Neural cell (in vitro differentiated cells): ENCODE measurements around the gene KLF14. TPM values are rescaled to one million over a fixed set of nuclear protein-coding genes. Genes with fewer than 3 reads are reported as not detected.

ENCODE experiments used
- H2AFZ ChIP-seq: fragments of 200-600, 300-800 bp; sonication (generic), shearing (Covaris generic); 2 replicates; pipeline ENCODE4 v1.6.0; 2014; ENCODE audit warnings: low read depth, mild to moderate bottlenecking, antibody characterized with exemption, low read length, moderate library complexity
- H3F3A ChIP-seq: fragments of 200-600 bp; shearing (Covaris generic); 2 replicates; pipeline ENCODE4 v1.6.1; 2016; ENCODE audit warnings: mild to moderate bottlenecking, moderate library complexity, mixed read lengths, antibody characterized with exemption, low read length; ENCODE audit not compliant: insufficient read depth, poor library complexity, severe bottlenecking
- H3K27ac ChIP-seq: fragments of 200-600, 300-800 bp; sonication (generic), shearing (Covaris generic); 2 replicates; pipeline ENCODE4 v1.5.1; 2014; ENCODE audit warnings: mild to moderate bottlenecking, low read length, moderate library complexity
- H3K27me3 ChIP-seq: fragments of 300-800, 200-600 bp; sonication (generic), shearing (Covaris generic); 2 replicates; pipeline ENCODE4 v1.6.0; 2014; ENCODE audit warnings: mild to moderate bottlenecking, low read depth, low read length, moderate library complexity; ENCODE audit not compliant: insufficient read depth
- H3K36me3 ChIP-seq: fragments of 300-800, 200-600 bp; sonication (generic), shearing (Covaris generic); 2 replicates; pipeline ENCODE4 v1.5.1; 2014; ENCODE audit warnings: mild to moderate bottlenecking, antibody characterized with exemption, low read length, moderate library complexity; ENCODE audit not compliant: insufficient read depth
- H3K4me2 ChIP-seq: fragments of 300-800, 200-600 bp; sonication (generic), shearing (Covaris generic); 2 replicates; pipeline ENCODE4 v1.6.0; 2014; ENCODE audit warnings: mild to moderate bottlenecking, low read length
- H3K4me3 ChIP-seq: fragments of 300-800, 200-600 bp; sonication (generic), shearing (Covaris generic); 2 replicates; pipeline ENCODE4 v1.5.1; 2014; ENCODE audit warnings: mild to moderate bottlenecking, low read length, moderate library complexity
- H3K79me2 ChIP-seq: fragments of 200-600 bp; shearing (Covaris generic); replicated peaks from 2 replicates; pipeline ENCODE4 v1.6.0; 2014; ENCODE audit warnings: mild to moderate bottlenecking, low read length, moderate library complexity; ENCODE audit not compliant: insufficient read depth
- H3K9ac ChIP-seq: fragments of 300-800, 200-600 bp; sonication (generic), shearing (Covaris generic); 2 replicates; pipeline ENCODE4 v1.6.1; 2016; ENCODE audit warnings: mild to moderate bottlenecking, low read length, mixed read lengths
- H3K9me2 ChIP-seq: fragments of 200-600 bp; shearing (Covaris generic); 2 replicates; pipeline ENCODE4 v1.6.1; 2016; ENCODE audit warnings: mild to moderate bottlenecking, low read length, mixed read lengths; ENCODE audit not compliant: insufficient read depth
- H3K9me3 ChIP-seq: fragments of 200-600, 300-800 bp; sonication (generic), shearing (Covaris generic); 2 replicates; pipeline ENCODE4 v1.6.1; 2016; ENCODE audit warnings: mild to moderate bottlenecking, mixed run types, low read length, moderate library complexity, mixed read lengths
- H4K20me1 ChIP-seq: fragments of 200-600 bp; shearing (Covaris generic); 2 replicates; pipeline ENCODE4 v1.6.1; 2016; ENCODE audit warnings: mild to moderate bottlenecking, mixed run types; ENCODE audit not compliant: insufficient read depth
- EP300 ChIP-seq: fragments of 450-650 bp; conservative IDR thresholded peaks from 2 replicates; pipeline ENCODE4 v1.6.1; 2014; ENCODE audit warnings: antibody characterized with exemption, mild to moderate bottlenecking, moderate library complexity; ENCODE audit not compliant: poor library complexity, severe bottlenecking
- EZH2 ChIP-seq: fragments of 200-600, 300-800 bp; shearing (Covaris generic), sonication (generic); IDR thresholded peaks from 2 replicates; pipeline ENCODE4 v1.6.1; 2014; ENCODE audit warnings: antibody characterized with exemption, low read length, borderline replicate concordance, mild to moderate bottlenecking; ENCODE audit not compliant: insufficient read depth, poor library complexity, severe bottlenecking
- MXI1 ChIP-seq: fragments of 450-650 bp; conservative IDR thresholded peaks from 2 replicates; pipeline ENCODE4 v1.6.1; 2014; ENCODE audit warnings: antibody characterized with exemption, mild to moderate bottlenecking; ENCODE audit not compliant: poor library complexity, severe bottlenecking
- POLR2AphosphoS5 ChIP-seq: IDR thresholded peaks from 2 replicates; pipeline ENCODE4 v1.6.1; 2012
- RAD21 ChIP-seq: fragments of 450-650 bp; conservative IDR thresholded peaks from 2 replicates; pipeline ENCODE4 v1.6.1; 2014; ENCODE audit warnings: antibody characterized with exemption, mild to moderate bottlenecking, moderate library complexity
- REST ChIP-seq: IDR thresholded peaks from 2 replicates; pipeline ENCODE4 v1.6.1; 2012; ENCODE audit warnings: borderline replicate concordance
- SMC3 ChIP-seq: fragments of 450-650 bp; conservative IDR thresholded peaks from 2 replicates; pipeline ENCODE4 v1.6.1; 2014; ENCODE audit warnings: antibody characterized with exemption, mild to moderate bottlenecking, moderate library complexity; ENCODE audit not compliant: poor library complexity
- TAF1 ChIP-seq: IDR thresholded peaks from 2 replicates; pipeline ENCODE4 v1.6.1; 2012; ENCODE audit warnings: low read depth
- polyA plus RNA-seq: library from polyadenylated mRNA; depleted of rRNA; stranded (reverse); fragments of >200 nt; gene quantifications from 2 replicates; pipeline ENCODE4 v1.2.3, GENCODE V29; 2014
- TF ChIP-seq, protein P1 (sequence below): fragments of 450-650 bp; IDR thresholded peaks from 2 replicates; pipeline ENCODE4 v1.5.1; 2014; ENCODE audit warnings: antibody characterized with exemption, mild to moderate bottlenecking, moderate library complexity; ENCODE audit not compliant: poor library complexity, severe bottlenecking

KLF14 gene
- polyA plus RNA-seq, 1 donor from 2014 or later = not detected

- Histone ChIP-seq H3F3A (no peaks in the 10 kb centered on the region), H3K79me2 (no peaks in the 10 kb centered on the region), H3K4me3 (no peak overlapping the region), H3K36me3 (no peaks in the 10 kb centered on the region), H3K27ac (no peak overlapping the region), H4K20me1 (no peaks in the 10 kb centered on the region), H2AFZ (no peak overlapping the region), H3K27me3 (no peaks in the 10 kb centered on the region), H3K9me3 (no peaks in the 10 kb centered on the region), H3K9me2 (no peaks in the 10 kb centered on the region), H3K4me2 (no peak overlapping the region), H3K9ac (no peak overlapping the region)
- TF ChIP-seq SMC3 (peak; percentile 57), EZH2 (no peak), EP300 (no peak), TAF1 (no peak), REST (no peak), RAD21 (peak; percentile 64), POLR2AphosphoS5 (no peak), MXI1 (no peak)
- TF ChIP-seq, protein P1, sequence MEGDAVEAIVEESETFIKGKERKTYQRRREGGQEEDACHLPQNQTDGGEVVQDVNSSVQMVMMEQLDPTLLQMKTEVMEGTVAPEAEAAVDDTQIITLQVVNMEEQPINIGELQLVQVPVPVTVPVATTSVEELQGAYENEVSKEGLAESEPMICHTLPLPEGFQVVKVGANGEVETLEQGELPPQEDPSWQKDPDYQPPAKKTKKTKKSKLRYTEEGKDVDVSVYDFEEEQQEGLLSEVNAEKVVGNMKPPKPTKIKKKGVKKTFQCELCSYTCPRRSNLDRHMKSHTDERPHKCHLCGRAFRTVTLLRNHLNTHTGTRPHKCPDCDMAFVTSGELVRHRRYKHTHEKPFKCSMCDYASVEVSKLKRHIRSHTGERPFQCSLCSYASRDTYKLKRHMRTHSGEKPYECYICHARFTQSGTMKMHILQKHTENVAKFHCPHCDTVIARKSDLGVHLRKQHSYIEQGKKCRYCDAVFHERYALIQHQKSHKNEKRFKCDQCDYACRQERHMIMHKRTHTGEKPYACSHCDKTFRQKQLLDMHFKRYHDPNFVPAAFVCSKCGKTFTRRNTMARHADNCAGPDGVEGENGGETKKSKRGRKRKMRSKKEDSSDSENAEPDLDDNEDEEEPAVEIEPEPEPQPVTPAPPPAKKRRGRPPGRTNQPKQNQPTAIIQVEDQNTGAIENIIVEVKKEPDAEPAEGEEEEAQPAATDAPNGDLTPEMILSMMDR = peak; percentile 46
Measured at GRCh38 chr7:130721486-130722277, 12.3 kb downstream of the KLF14 start.

- Histone ChIP-seq H3K4me2 (no peak overlapping the region), H3K9me3 (no peaks in the 10 kb centered on the region), H3K36me3 (no peaks in the 10 kb centered on the region), H3K9me2 (no peaks in the 10 kb centered on the region), H3K27ac (no peak overlapping the region), H2AFZ (no peak overlapping the region), H3K9ac (no peak overlapping the region), H3K27me3 (no peaks in the 10 kb centered on the region), H4K20me1 (no peaks in the 10 kb centered on the region), H3K4me3 (no peak overlapping the region), H3K79me2 (no peaks in the 10 kb centered on the region), H3F3A (no peaks in the 10 kb centered on the region)
- TF ChIP-seq EP300 (no peak), SMC3 (no peak), RAD21 (no peak), EZH2 (no peak), REST (no peak), MXI1 (no peak), POLR2AphosphoS5 (no peak), TAF1 (no peak)
- TF ChIP-seq, protein P1 = no peak
Measured at GRCh38 chr7:130719541-130719940, 14.5 kb downstream of the KLF14 start.
